ENCODE measurements around the gene STRAP. TPM values are rescaled to one million over a fixed set of nuclear protein-coding genes. Genes with fewer than 3 reads are reported as not detected.

STRAP gene
- total and polyA plus RNA-seq, 2 donors (not counting 3 experiments of a cell fraction or from before 2014, with no cell fraction given), result 76.9 to 138 TPM

GRCh38 chr12:15839041-15839440 is 43.1 kb upstream of the STRAP start:
- POLR2A ChIA-PET, result no interaction called here
- no peaks in the 10 kb centered on the region for H3K36me3 ChIP-seq (ENCODE audit: control insufficient read depth in 2 of 2, extremely low read depth in 1 of 2, insufficient read depth in 2 of 2, low read length in 2 of 2)
- no peaks in the 10 kb centered on the region for H3K9me1 ChIP-seq (replicated peaks; ENCODE audit: control insufficient read depth, extremely low read depth, insufficient read depth, low read length)
- H3K4me2 ChIP-seq (ENCODE audit: insufficient read depth, low read length), result no peak overlapping the region
- CTCF ChIA-PET, result interaction anchor here (1.2 to 2.0 kb wide), 5 partner anchors 8 to 254 kb away, joined by 3 to 8 read pairs (median 5); no protein-coding TSS in a partner anchor
- no peaks in the 10 kb centered on the region for H3K27me3 ChIP-seq (ENCODE audit: control insufficient read depth in 2 of 2, insufficient read depth in 2 of 2, low read length in 2 of 2)
- no TSS peak for BruUV-seq (replicated peaks)
- no peaks in the 10 kb centered on the region for H3K4me1 ChIP-seq (ENCODE audit: control insufficient read depth, extremely low read depth, insufficient read depth, low read length)
- no peak for FAIRE-seq
- H3K27ac ChIP-seq (ENCODE audit: insufficient read depth, low read depth, low read length), result no peak overlapping the region
- H3K9ac ChIP-seq (replicated peaks; ENCODE audit: extremely low read depth, insufficient read depth, low read length), result no peak overlapping the region
- H2AFZ ChIP-seq (ENCODE audit: low read depth, low read length), result no peak overlapping the region
- dilution Hi-C loops (cut with MboI; ENCODE audit: extremely low pct_ligation_motif_present, low sequenced_read_pairs), result no loop called here
- DNase-seq (ENCODE audit: low read depth, low spot score), result no peak
- H3K9me3 ChIP-seq (replicated peaks; ENCODE audit: control insufficient read depth, insufficient read depth, low read length), result no peaks in the 10 kb centered on the region
- H4K20me1 ChIP-seq (replicated peaks; ENCODE audit: control insufficient read depth, extremely low read depth, insufficient read depth, low read length), result no peaks in the 10 kb centered on the region
- no peaks in the 10 kb centered on the region for H3K79me2 ChIP-seq (ENCODE audit: control insufficient read depth, insufficient read depth, low read length)
- intact Hi-C loops (cut with micrococcal nuclease), result no loop called here
- H3K4me3 ChIP-seq (replicated peaks in 1 of 3; ENCODE audit: insufficient read depth in 1 of 3, low read depth in 1 of 3, low read length in 3 of 3), result no peak overlapping the region
- TF ChIP-seq JUN (IDR thresholded peaks at IDR 0.05; ENCODE audit: borderline replicate concordance, insufficient read depth, insufficient read length, low read depth), result no peak
- no peak for TF ChIP-seq POLR2AphosphoS5 (IDR thresholded peaks at IDR 0.05; ENCODE audit: insufficient read depth, low read depth, low read length)
- no peak for TF ChIP-seq FOS (IDR thresholded peaks at IDR 0.05; ENCODE audit: borderline replicate concordance, insufficient read depth, low read length)
- no peak for TF ChIP-seq MAX (IDR thresholded peaks at IDR 0.05; ENCODE audit: insufficient read depth, insufficient read length)
- no peak for TF ChIP-seq GATA2 (IDR thresholded peaks at IDR 0.05; ENCODE audit: insufficient read depth, insufficient read length, low read depth, low read length)
- TF ChIP-seq EZH2 (IDR thresholded peaks at IDR 0.05; ENCODE audit: borderline replicate concordance, low read depth, low read length, severe bottlenecking), result no peak
- TF ChIP-seq CTCF (IDR thresholded peaks at IDR 0.05; ENCODE audit: extremely low read depth in 1 of 2, insufficient read depth in 1 of 2, low read depth in 1 of 2, low read length in 2 of 2), result no peak
- no peak for TF ChIP-seq POLR2A (IDR thresholded peaks at IDR 0.05; ENCODE audit: low read depth, low read length)
- no peak for TF ChIP-seq MYC (IDR thresholded peaks at IDR 0.05; ENCODE audit: low read depth, low read length)

All from endothelial cell of umbilical vein (primary cell).